GM21447 (cell line): Measurements from ENCODE around the gene GPR137B.

Experiments
- ATAC-seq: cut with Tn5 transposase; IDR thresholded peaks from one replicate; pipeline ENCODE4 v1.9.1; 2021; ENCODE audit not compliant: unreplicated experiment

GPR137B gene

GRCh38 chr1:236253119-236253518 is 110.8 kb downstream of the GPR137B start:
- ATAC-seq = no peak

GRCh38 chr1:236253918-236254637 is 111.7 kb downstream of the GPR137B start:
- no peak for ATAC-seq

GRCh38 chr1:236257216-236257615 is 114.9 kb downstream of the GPR137B start:
- no peak for ATAC-seq

GRCh38 chr1:236258114-236258622 is 115.8 kb downstream of the GPR137B start:
- ATAC-seq = no peak
